Sigmoid colon (tissue), 7 donors: ENCODE results near the gene DUSP9. TPM values are rescaled to one million over a fixed set of nuclear protein-coding genes. Genes with fewer than 3 reads are reported as not detected.

Experiments
- DNase-seq: peaks from one replicate; pipeline ENCODE4 v3.0.0-alpha.2; 2019
- H3K27ac ChIP-seq, 4 donors: fragments of 200-600 bp; sonication (generic); one replicate each; pipeline ENCODE4 v1.5.1; 2016 to 2019; ENCODE audit warnings: mild to moderate bottlenecking in 1 of 4
- H3K27me3 ChIP-seq, 3 donors: fragments of 200-600 bp; sonication (generic); one replicate each; pipeline ENCODE4 v1.5.1; 2019; ENCODE audit warnings: mild to moderate bottlenecking in 1 of 3
- H3K36me3 ChIP-seq, 4 donors: fragments of 200-600 bp; sonication (generic); one replicate each; pipeline ENCODE4 v1.5.1; 2016 to 2019
- H3K4me1 ChIP-seq, 4 donors: fragments of 200-600 bp; sonication (generic); one replicate each; pipeline ENCODE4 v1.5.1; 2017 to 2019
- H3K4me3 ChIP-seq, 4 donors: fragments of 200-600 bp; sonication (generic); one replicate each; pipeline ENCODE4 v1.5.1; 2017 to 2019; ENCODE audit warnings: mild to moderate bottlenecking in 2 of 4, moderate library complexity in 1 of 4
- H3K9me3 ChIP-seq, 4 donors: fragments of 200-600 bp in 3 of 4; sonication (generic) in 3 of 4; one replicate each; pipeline versions ENCODE4 v1.5.1 to v1.6.1; 2013 to 2019
- EP300 ChIP-seq, 4 donors: sonication (generic); formaldehyde crosslinking; IDR thresholded peaks; one replicate each; pipeline ENCODE4 v1.6.1; 2017; ENCODE audit warnings: antibody characterized with exemption in 4 of 4
- POLR2A ChIP-seq, 2 donors: fragments of 450-650 bp; IDR thresholded peaks; one replicate each; pipeline ENCODE4 v1.6.1; 2016; ENCODE audit warnings: antibody characterized with exemption in 2 of 2, mild to moderate bottlenecking in 2 of 2, moderate library complexity in 2 of 2
- POLR2AphosphoS5 ChIP-seq, 4 donors: sonication (generic); formaldehyde crosslinking; IDR thresholded peaks; one replicate each; pipeline ENCODE4 v1.6.1; 2017; ENCODE audit warnings: antibody characterized with exemption in 4 of 4
- whole genome bisulfite sequencing, 2 donors: extraction: QIAGEN DNeasy Blood & Tissue Kit; methylation state at CpG; one replicate each; pipeline ENCODE4 v1.1.7; 2013; 5-methylcytosine and 5-hydroxymethylcytosine counted together
- intact Hi-C: fragments of 100-400 bp; cut with DNase I; formaldehyde crosslinking; loops from one replicate; pipeline ENCODE4 v1.15.1; 2023
- polyA plus RNA-seq, 3 donors: library from polyadenylated mRNA; stranded (reverse); fragments of 200-250 nt; gene quantifications; one replicate each; pipeline ENCODE4 v1.2.3, GENCODE V29; 2013
- total RNA-seq, 4 donors: library from RNA; depleted of rRNA; stranded (reverse); fragments of >200 nt; gene quantifications; one replicate each; pipeline ENCODE4 v1.1.0, GENCODE V29; 2016
- TF ChIP-seq, protein P1 (sequence below), 4 experiments: fragments of 450-650 bp in 3 of 4; fragments of 200-600 bp in 1 of 4; IDR thresholded peaks; one replicate each; pipeline ENCODE4 v1.5.1; 2016 to 2019; ENCODE audit warnings: antibody characterized with exemption in 4 of 4, mild to moderate bottlenecking in 3 of 4, moderate library complexity in 2 of 4
- donor health status: healthy with polysubstance abuse.
- donor health status: Bipolar disorder and iron deficiency.
- donor health status: healthy.

Gene DUSP9
- total and polyA plus RNA-seq, 7 donors = 0.06 TPM; not detected in 6

DNA sequence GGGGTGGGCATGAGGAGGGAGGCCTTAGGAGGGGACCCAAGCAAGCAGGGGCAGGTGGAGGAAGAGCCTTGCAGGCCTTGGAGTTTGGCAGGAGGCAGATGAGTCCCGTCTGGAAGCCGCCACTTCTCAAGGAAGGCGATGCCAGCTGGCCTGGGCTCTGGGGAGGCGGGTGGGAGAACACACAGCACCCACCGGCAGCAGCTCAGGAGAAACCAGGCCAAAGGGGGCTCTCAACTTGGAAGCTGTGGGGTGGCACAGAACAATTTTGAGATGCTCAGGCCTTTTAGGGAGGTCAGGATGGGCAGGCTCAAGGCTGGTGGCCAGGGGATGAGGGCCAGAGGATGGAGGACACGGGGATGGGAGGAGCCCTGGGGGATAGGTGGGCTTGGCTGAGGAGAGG lies 11.6 kb upstream of the DUSP9 start:
- Histone ChIP-seq H3K4me1 (no peaks in the 10 kb centered on the region), H3K27me3 (no peaks in the 10 kb centered on the region), H3K27ac (no peak overlapping the region), H3K9me3 (no peaks in the 10 kb centered on the region), H3K36me3 (no peaks in the 10 kb centered on the region), H3K4me3 (no peak overlapping the region)
- 88 to 89% methylated on average over 6 of the region's 6 CpGs for WGBS, 2 donors
- no peak for TF ChIP-seq EP300 (IDR thresholded peaks at IDR 0.05)
- intact Hi-C loops = no loop called here
- DNase-seq = peak; percentile 44

DNA sequence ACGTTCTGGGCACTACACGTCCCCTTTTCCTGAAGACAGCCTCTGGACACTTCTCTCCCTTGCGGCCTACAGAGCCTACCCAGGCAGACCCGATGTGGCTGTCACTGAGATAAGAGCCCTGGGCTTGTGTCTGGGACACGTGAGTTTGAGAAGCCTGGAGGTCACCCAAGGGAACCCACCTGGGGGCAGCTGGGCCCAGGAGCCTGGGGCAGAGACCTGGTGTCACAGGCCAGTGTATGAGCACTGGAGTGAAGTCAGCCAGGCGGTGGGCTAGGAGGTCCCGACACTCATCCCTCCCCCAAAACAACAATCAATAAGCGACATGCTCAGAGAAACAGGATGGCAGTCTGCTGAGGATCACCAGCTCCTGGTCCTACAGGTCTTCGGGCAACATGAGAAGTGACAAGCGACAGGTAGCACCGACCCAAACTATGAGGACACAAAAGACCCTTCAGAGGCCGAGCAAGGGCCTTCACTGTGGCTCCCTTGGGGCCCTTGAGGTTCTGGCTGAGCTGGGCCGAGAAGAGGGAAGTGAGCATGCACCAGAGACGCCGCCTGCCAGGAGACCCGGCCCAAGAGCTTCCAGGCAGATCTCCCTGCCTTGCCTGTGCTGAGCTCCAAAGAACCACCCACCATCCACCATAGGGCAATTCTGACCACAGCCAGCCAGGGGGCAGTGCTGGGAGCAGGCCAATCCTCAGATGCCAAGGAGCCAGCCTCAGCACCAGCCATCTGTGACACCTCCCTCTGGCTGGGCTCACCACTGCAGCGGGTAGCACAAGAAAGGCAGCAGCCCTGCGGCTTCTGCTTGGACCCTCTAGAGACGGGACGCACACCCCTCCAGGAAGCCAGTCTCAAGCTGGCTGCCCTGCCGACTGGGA lies 11.0 kb upstream of the DUSP9 start:
- 73 to 83% methylated on average over 21 of the region's 21 CpGs for WGBS, 2 donors
- Histone ChIP-seq H3K27ac (no peak overlapping the region), H3K4me3 (no peak overlapping the region), H3K9me3 (no peaks in the 10 kb centered on the region), H3K36me3 (no peaks in the 10 kb centered on the region), H3K4me1 (no peaks in the 10 kb centered on the region), H3K27me3 (peaks cover 0 to 2% (median 0%) of the 10 kb centered on the region in 3 donors)
- peak; percentile 50 for DNase-seq
- TF ChIP-seq POLR2AphosphoS5 (IDR thresholded peaks at IDR 0.05) = no peak
- no peak for TF ChIP-seq POLR2A (IDR thresholded peaks at IDR 0.05)
- TF ChIP-seq EP300 (IDR thresholded peaks at IDR 0.05) = no peak
- intact Hi-C loops = no loop called here

DNA sequence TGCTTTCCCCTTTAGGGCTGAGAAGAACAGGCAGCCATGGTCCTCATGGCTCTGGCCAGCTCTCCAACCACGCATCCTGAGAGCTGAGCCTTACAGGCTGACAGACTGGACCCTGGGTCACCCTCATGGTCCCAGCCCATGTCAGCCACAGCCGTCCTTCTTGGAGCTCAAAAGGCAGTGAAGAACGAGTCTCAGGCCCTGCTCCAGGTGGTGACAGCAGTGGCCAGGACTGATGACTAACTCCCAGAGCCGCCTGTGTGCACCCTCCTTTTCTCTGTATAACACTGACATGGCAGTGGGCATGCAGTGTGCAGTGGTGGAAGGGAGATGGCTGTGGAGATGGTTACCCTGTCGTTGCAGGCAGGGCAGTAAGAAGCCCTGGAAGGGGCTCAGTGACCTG lies 10.3 kb upstream of the DUSP9 start:
- H3K4me1 ChIP-seq = peaks cover 0 to 2% (median 0%) of the 10 kb centered on the region in 4 donors
- no peaks in the 10 kb centered on the region for H3K36me3 ChIP-seq
- intact Hi-C loops = no loop called here
- no peaks in the 10 kb centered on the region for H3K9me3 ChIP-seq
- peaks cover 5 to 9% (median 6%) of the 10 kb centered on the region in 3 donors for H3K27me3 ChIP-seq
- peak; percentile 40 for DNase-seq
- no peak overlapping the region for H3K4me3 ChIP-seq
- WGBS, 2 donors = 46 to 83% methylated on average over 5 of the region's 5 CpGs
- H3K27ac ChIP-seq = no peak overlapping the region
- TF ChIP-seq, protein P1, sequence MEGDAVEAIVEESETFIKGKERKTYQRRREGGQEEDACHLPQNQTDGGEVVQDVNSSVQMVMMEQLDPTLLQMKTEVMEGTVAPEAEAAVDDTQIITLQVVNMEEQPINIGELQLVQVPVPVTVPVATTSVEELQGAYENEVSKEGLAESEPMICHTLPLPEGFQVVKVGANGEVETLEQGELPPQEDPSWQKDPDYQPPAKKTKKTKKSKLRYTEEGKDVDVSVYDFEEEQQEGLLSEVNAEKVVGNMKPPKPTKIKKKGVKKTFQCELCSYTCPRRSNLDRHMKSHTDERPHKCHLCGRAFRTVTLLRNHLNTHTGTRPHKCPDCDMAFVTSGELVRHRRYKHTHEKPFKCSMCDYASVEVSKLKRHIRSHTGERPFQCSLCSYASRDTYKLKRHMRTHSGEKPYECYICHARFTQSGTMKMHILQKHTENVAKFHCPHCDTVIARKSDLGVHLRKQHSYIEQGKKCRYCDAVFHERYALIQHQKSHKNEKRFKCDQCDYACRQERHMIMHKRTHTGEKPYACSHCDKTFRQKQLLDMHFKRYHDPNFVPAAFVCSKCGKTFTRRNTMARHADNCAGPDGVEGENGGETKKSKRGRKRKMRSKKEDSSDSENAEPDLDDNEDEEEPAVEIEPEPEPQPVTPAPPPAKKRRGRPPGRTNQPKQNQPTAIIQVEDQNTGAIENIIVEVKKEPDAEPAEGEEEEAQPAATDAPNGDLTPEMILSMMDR (IDR thresholded peaks at IDR 0.05) = no peak

DNA sequence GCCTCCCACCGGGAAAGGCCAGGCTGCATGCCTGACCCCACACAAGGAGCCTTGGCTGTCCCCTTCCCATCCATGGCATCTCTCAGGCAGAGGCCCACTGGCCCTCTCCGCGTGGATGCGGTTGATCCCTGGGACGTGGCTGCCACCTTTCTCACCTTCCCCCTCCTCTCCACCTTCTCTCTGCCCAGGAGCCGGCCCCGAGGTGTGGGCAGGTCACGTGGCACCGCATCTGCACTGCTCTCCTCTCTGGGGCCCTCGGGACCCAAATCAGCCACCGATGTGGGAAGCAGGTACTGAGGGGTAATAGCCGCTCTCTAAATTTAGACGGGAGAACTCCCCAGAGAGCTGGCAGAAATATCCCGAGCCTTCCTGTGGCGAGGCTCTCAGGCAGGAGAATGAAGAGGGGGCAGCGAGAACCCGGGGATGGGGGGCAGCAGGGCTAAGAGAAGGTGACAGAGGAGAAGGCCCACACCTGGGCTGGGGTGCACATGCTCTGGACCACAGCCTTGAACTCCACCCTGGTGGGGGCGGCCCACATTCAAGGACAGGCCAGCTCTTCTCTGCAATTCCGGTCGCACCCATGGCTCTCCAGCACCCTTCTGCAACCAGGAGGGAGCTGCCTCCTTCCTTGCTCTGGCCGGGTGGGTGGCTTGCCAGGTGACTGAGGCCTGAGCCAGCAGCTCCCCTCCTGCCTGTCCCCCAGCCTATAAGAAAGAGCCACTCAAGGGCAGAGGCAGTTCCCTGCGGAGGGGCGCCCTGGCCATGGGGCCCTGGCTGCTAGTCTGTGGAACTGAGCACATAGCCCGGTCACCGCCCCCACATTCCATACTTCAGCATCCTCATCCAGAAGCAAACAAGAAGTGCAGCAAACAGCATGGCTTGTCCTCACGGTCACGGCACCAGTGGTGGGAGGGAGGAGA lies 9.6 kb upstream of the DUSP9 start:
- TF ChIP-seq POLR2A (IDR thresholded peaks at IDR 0.05) (no peak), POLR2AphosphoS5 (IDR thresholded peaks at IDR 0.05) (no peak), EP300 (IDR thresholded peaks at IDR 0.05) (no peak)
- TF ChIP-seq, protein P1 (IDR thresholded peaks at IDR 0.05) = no peak
- no peak overlapping the region for H3K4me3 ChIP-seq
- WGBS, 2 donors = 80 to 87% methylated on average over 27 of the region's 27 CpGs
- H3K27ac ChIP-seq = no peak overlapping the region
- H3K27me3 ChIP-seq = peaks cover 12 to 16% (median 13%) of the 10 kb centered on the region in 3 donors
- H3K4me1 ChIP-seq = peaks cover 0 to 9% (median 6%) of the 10 kb centered on the region in 4 donors
- intact Hi-C loops = no loop called here
- no peaks in the 10 kb centered on the region for H3K9me3 ChIP-seq
- no peak for DNase-seq
- no peaks in the 10 kb centered on the region for H3K36me3 ChIP-seq

DNA sequence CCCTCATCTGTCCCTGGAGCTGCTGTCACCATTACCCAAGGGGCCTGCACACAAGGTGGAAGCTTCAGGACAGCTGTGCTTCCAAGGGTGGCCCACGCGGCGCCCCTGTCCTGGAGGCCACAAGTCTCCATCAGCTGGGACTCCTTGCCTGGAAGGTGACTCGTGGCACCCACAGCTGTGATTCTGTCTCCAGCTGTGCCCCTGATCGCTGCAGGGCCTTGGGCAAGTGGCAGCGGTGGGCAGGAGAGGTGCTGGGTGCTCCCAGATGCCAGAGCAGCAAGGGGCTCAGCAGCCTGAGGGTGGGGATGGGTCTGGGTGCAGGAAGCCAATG lies 9.0 kb upstream of the DUSP9 start:
- no peak for DNase-seq
- Histone ChIP-seq H3K27me3 (peaks cover 18 to 22% (median 19%) of the 10 kb centered on the region in 3 donors), H3K4me3 (no peak overlapping the region), H3K9me3 (no peaks in the 10 kb centered on the region), H3K27ac (no peak overlapping the region), H3K4me1 (peaks cover 0 to 13% (median 9%) of the 10 kb centered on the region in 4 donors), H3K36me3 (no peaks in the 10 kb centered on the region)
- intact Hi-C loops = no loop called here
- TF ChIP-seq EP300 (IDR thresholded peaks at IDR 0.05) (no peak), POLR2A (IDR thresholded peaks at IDR 0.05) (no peak), POLR2AphosphoS5 (IDR thresholded peaks at IDR 0.05) (no peak)
- TF ChIP-seq, protein P1 (IDR thresholded peaks at IDR 0.05) = no peak
- 83 to 89% methylated on average over 6 of the region's 6 CpGs for WGBS, 2 donors
